WI38 (cell line): Measurements from ENCODE around the gene SRD5A1.
A peak's percentile ranks its signal among the peaks of the same experiment; 100 is the strongest.

Source experiments
- H3K4me3 ChIP-seq: 2 replicates; pipeline ENCODE4 v1.5.1; 2011; ENCODE audit warnings: low read depth, mild to moderate bottlenecking, control low read depth, low read length
- CTCF ChIP-seq: IDR thresholded peaks from 2 replicates; pipeline ENCODE4 v1.5.1; 2012; ENCODE audit warnings: low read depth, mild to moderate bottlenecking, control low read depth, low read length

SRD5A1 gene

GRCh38 chr5:6716629-6717149 is 83.4 kb downstream of the SRD5A1 start:
- TF ChIP-seq CTCF, result no peak
- peak overlapping the region; percentile 78; the same call in 1 of the 2 replicates for H3K4me3 ChIP-seq

- no peak overlapping the region for H3K4me3 ChIP-seq
- TF ChIP-seq CTCF, result no peak
These were observed 84.0 kb downstream of the SRD5A1 start for GRCh38 chr5:6717247-6717646.

GRCh38 chr5:6717687-6718086 is 84.4 kb downstream of the SRD5A1 start:
- TF ChIP-seq CTCF, result no peak

GRCh38 chr5:6718161-6718681 is 85.0 kb downstream of the SRD5A1 start:
- H3K4me3 ChIP-seq, result no peak overlapping the region
- TF ChIP-seq CTCF, result no peak

More at GRCh38 chr5:6717687-6718086, 84.4 kb downstream of the SRD5A1 start:
- H3K4me3 ChIP-seq, result no peak overlapping the region

GRCh38 chr5:6718718-6719117 is 85.5 kb downstream of the SRD5A1 start:
- H3K4me3 ChIP-seq, result no peak overlapping the region
- TF ChIP-seq CTCF, result no peak

GRCh38 chr5:6719417-6719816 is 86.2 kb downstream of the SRD5A1 start:
- no peak for TF ChIP-seq CTCF
- no peak overlapping the region for H3K4me3 ChIP-seq

GRCh38 chr5:6719896-6720560 is 86.8 kb downstream of the SRD5A1 start:
- TF ChIP-seq CTCF, result no peak
- no peak overlapping the region for H3K4me3 ChIP-seq
